GM12878 (cell line): Measurements from ENCODE around the gene COL23A1.

Source experiments
- CHD2 ChIP-seq: IDR thresholded peaks from 2 replicates; pipeline ENCODE4 v1.6.1; 2011; ENCODE audit warnings: low read depth, low read length, improper control_type of control experiment, borderline replicate concordance
- CREB1 ChIP-seq: IDR thresholded peaks from 2 replicates; pipeline ENCODE4 v1.6.1; 2012; ENCODE audit warnings: low read depth, mild to moderate bottlenecking, inconsistent platforms
- POLR2A ChIP-seq: IDR thresholded peaks from 2 replicates; pipeline ENCODE4 v1.6.1; 2011; ENCODE audit warnings: low read depth, mild to moderate bottlenecking, low read length
- RBBP5 ChIP-seq: fragments of 200-600 bp; sonication (generic); conservative IDR thresholded peaks from 2 replicates; pipeline ENCODE4 v1.6.1; 2016
- SMC3 ChIP-seq: IDR thresholded peaks from 2 replicates; pipeline ENCODE4 v1.6.1; 2011; ENCODE audit warnings: low read length, improper control_type of control experiment, borderline replicate concordance
- TF ChIP-seq, protein P1 (sequence below), 3 experiments: IDR thresholded peaks in 2 of 3; conservative IDR thresholded peaks in 1 of 3; 2 replicates each; pipeline ENCODE4 v1.5.1; 2011; ENCODE audit warnings: low read depth in 3 of 3, low read length in 3 of 3, mild to moderate bottlenecking in 3 of 3, control low read depth in 2 of 3, moderate library complexity in 2 of 3, inconsistent platforms in 1 of 3, mixed read lengths in 1 of 3; ENCODE audit not compliant: control insufficient read depth in 2 of 3, insufficient read depth in 1 of 3; ENCODE audit errors: extremely low read depth in 1 of 3

DNA sequence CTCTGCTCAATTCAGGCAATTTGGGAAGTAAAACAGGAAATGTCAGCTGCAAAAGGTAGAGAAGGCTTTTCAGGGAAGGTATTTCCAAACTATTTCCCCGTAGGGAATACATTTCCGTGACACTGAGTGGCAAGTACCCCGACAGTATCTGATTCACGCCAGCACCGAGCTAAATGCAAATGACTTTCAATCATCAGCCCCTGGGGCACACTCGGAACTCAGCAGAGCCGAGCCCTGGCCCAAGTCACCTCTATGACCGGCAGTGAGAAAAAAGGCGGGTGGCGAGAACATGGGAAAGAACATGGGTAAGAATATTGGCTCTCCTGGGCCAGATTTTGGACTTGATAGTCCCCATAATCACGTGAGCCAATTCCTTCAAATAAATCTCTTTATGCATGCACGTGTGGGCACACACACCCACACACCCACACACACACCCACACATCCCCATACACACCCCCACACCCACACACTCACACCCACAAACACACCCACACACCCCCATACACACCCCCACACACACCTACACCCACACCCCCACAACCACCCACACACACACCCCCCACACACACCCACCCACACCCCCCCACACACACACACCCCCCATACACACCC, 43.0 kb downstream of the COL23A1 start:
- TF ChIP-seq POLR2A = no peak
- no peak for TF ChIP-seq CREB1
- no peak for TF ChIP-seq CHD2
- TF ChIP-seq, protein P1, sequence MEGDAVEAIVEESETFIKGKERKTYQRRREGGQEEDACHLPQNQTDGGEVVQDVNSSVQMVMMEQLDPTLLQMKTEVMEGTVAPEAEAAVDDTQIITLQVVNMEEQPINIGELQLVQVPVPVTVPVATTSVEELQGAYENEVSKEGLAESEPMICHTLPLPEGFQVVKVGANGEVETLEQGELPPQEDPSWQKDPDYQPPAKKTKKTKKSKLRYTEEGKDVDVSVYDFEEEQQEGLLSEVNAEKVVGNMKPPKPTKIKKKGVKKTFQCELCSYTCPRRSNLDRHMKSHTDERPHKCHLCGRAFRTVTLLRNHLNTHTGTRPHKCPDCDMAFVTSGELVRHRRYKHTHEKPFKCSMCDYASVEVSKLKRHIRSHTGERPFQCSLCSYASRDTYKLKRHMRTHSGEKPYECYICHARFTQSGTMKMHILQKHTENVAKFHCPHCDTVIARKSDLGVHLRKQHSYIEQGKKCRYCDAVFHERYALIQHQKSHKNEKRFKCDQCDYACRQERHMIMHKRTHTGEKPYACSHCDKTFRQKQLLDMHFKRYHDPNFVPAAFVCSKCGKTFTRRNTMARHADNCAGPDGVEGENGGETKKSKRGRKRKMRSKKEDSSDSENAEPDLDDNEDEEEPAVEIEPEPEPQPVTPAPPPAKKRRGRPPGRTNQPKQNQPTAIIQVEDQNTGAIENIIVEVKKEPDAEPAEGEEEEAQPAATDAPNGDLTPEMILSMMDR (IDR thresholded peaks at IDR 0.05 in 2 of 3, conservative IDR thresholded peaks at IDR 0.05 in 1 of 3; ENCODE audit: control insufficient read depth in 2 of 3, extremely low read depth in 1 of 3, insufficient read depth in 1 of 3, low read depth in 3 of 3, low read length in 3 of 3) = no peak
- no peak for TF ChIP-seq RBBP5
- no peak for TF ChIP-seq SMC3
